ENCODE measurements around the gene EMD. TPM values are rescaled to one million over a fixed set of nuclear protein-coding genes. Genes with fewer than 3 reads are reported as not detected.

EMD gene
- total and polyA plus RNA-seq, 2 of the 13 experiments (the other 11 are each of a cell fraction or from before 2014, with no cell fraction given): 14.5 to 14.9 TPM

DNA sequence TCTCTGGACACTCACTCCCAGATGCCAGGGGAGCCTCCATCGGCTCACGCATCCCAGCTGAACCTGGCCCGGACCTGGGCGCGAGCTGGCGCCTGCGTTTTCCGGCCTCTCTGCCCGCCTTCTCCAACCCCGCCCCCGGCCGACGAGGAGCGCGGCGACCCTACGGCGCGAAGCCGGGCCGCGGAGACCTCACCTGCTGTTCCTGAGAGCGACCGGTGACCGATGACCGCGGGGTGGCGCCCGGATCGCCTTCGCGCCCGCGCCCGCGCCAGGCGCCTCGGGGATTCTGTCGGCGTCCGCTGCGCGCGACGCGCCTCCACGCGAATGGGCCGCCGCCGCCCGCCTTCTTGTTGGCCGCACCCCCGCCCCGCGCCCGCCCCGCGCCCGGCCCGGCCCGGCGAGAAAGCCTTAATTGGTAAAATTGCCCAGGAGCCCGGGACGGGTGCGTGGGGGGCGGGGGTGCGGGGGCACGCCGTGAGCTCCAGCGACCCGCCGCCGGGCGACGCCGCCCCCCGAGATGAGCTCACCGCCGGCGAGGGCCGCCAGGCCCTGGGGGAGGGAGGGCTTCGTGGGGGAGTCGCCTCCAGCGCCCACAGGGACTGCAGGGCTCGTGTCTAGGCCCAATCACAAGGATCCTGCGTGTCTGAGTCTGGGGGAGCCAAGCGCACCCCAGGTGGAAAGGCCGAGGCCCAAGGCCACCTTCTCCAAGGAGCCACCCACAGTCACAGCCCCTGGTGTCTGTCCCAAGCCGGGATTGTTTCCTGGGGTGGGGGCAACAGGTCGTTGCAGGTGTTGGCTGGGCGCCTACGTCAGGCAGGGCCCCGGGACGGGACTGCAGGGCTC, 4.6 kb upstream of the EMD start, which contains the start of gene FLNA (continued):
- TF ChIP-seq, protein P1, sequence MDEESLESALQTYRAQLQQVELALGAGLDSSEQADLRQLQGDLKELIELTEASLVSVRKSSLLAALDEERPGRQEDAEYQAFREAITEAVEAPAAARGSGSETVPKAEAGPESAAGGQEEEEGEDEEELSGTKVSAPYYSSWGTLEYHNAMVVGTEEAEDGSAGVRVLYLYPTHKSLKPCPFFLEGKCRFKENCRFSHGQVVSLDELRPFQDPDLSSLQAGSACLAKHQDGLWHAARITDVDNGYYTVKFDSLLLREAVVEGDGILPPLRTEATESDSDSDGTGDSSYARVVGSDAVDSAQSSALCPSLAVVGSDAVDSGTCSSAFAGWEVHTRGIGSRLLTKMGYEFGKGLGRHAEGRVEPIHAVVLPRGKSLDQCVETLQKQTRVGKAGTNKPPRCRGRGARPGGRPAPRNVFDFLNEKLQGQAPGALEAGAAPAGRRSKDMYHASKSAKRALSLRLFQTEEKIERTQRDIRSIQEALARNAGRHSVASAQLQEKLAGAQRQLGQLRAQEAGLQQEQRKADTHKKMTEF (CRISPR knock-in tag; IDR thresholded peaks at IDR 0.05): 0 out of 2 replicates have a peak, but pooled peaks have one; percentile 28
- TF ChIP-seq ZNF703 (CRISPR knock-in tag; IDR thresholded peaks at IDR 0.05; ENCODE audit: borderline replicate concordance): no peak
- TF ChIP-seq, protein P2, sequence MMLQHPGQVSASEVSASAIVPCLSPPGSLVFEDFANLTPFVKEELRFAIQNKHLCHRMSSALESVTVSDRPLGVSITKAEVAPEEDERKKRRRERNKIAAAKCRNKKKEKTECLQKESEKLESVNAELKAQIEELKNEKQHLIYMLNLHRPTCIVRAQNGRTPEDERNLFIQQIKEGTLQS (CRISPR knock-in tag; IDR thresholded peaks at IDR 0.05): no peak
- TF ChIP-seq ZNF710 (CRISPR knock-in tag; IDR thresholded peaks at IDR 0.05; ENCODE audit: borderline replicate concordance): no peak
- TF ChIP-seq ZNF142 (CRISPR knock-in tag; IDR thresholded peaks at IDR 0.05): no peak
- TF ChIP-seq ATF5 (CRISPR knock-in tag; IDR thresholded peaks at IDR 0.05; ENCODE audit: low read depth): no peak
- 0 out of 2 replicates have a peak, but pooled peaks have one; percentile 37 for TF ChIP-seq SAFB2 (CRISPR knock-in tag; IDR thresholded peaks at IDR 0.05; ENCODE audit: borderline replicate concordance, low read depth)
- TF ChIP-seq PBX3 (CRISPR knock-in tag; IDR thresholded peaks at IDR 0.05; ENCODE audit: borderline replicate concordance): no peak
- no peak for TF ChIP-seq NFYB (CRISPR knock-in tag; IDR thresholded peaks at IDR 0.05)
- TF ChIP-seq MZF1 (CRISPR knock-in tag; IDR thresholded peaks at IDR 0.05; ENCODE audit: borderline replicate concordance): no peak
- no peak for TF ChIP-seq IKZF1 (IDR thresholded peaks at IDR 0.05)
- no peak for TF ChIP-seq SIX4 (CRISPR knock-in tag; IDR thresholded peaks at IDR 0.05)
- no peak for TF ChIP-seq GFI1 (CRISPR knock-in tag; IDR thresholded peaks at IDR 0.05; ENCODE audit: borderline replicate concordance)
- no peak for TF ChIP-seq PCBP2 (optimal IDR thresholded peaks at IDR 0.05; ENCODE audit: low read depth, low read length, poor library complexity, severe bottlenecking)
- TF ChIP-seq NFIC (IDR thresholded peaks at IDR 0.05; ENCODE audit: low read length): no peak
- no peak for TF ChIP-seq FOXJ3 (CRISPR knock-in tag; IDR thresholded peaks at IDR 0.05; ENCODE audit: borderline replicate concordance)
- peak; percentile 17; the same call in 1 of the 2 replicates for TF ChIP-seq HOXA3 (CRISPR knock-in tag; IDR thresholded peaks at IDR 0.05)
